Measurements from ENCODE around the gene TXNIP. TPM values are rescaled to one million over a fixed set of nuclear protein-coding genes. Genes with fewer than 3 reads are reported as not detected.

Gene TXNIP
- total RNA-seq, 1 experiment from 2014 or later = 131 TPM

DNA sequence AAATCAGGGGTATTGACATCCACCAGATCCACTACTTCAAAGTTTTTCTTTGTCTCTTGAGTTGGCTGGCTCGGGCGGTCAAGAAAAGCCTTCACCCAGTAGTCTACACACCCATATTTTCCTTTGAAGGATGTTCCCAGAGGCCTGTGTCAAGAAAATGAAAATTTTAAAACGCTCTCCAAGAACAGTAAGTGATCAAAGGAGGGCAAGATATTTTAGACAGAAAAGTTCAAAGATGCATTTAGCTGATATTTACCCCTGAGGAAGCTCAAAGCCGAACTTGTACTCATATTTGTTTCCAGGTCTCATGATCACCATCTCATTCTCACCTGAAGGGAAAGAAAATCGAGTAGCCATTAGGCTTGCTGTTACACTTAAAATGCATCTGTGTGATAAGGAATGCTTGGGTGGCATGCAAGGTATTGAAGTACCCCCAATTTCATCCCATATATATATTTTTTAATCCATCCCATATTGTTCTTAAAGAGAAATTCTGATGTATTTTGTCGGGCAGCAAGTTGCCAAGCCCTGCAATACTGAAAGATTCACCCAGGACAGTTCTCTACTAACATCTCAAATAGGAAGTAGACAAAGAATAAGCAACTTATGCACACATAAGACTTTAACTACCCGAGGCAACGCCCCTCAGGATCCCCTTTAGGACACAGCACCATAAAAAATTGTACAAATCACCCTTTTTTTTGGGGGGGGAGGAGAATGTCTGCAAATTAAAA is 1.1 kb downstream of the TXNIP start:
- intact Hi-C loops (cut with micrococcal nuclease; ENCODE audit: unreplicated experiment) = loop anchor here (2.0 kb wide), 1 partner anchor 33 kb away; no protein-coding TSS in a partner anchor
- Histone ChIP-seq H3K9me2 (ENCODE audit: insufficient read depth) (no peaks in the 10 kb centered on the region), H2AFZ (no peak overlapping the region), H3K4me1 (replicated peaks; ENCODE audit: insufficient read depth) (peaks cover 75% of the 10 kb centered on the region), H3K27me3 (ENCODE audit: insufficient read depth, low read depth) (no peaks in the 10 kb centered on the region), H3K4me3 (peak overlapping the region; percentile 93), H4K20me1 (ENCODE audit: insufficient read depth) (peaks cover 41% of the 10 kb centered on the region), H3K27ac (peak overlapping the region; percentile 78), H3K4me2 (peak overlapping the region; percentile 91), H3K79me2 (ENCODE audit: low read depth) (peaks cover 40% of the 10 kb centered on the region), H3F3A (ENCODE audit: insufficient read depth, low read depth) (peaks cover 75% of the 10 kb centered on the region), H3K9me3 (ENCODE audit: insufficient read depth, low read depth) (no peaks in the 10 kb centered on the region), H3K36me3 (ENCODE audit: low read depth) (peaks cover 36% of the 10 kb centered on the region)
- CTCF ChIA-PET = no interaction called here
- no peak for DNase-seq
- POLR2A ChIA-PET (ENCODE audit: unreplicated experiment) = no interaction called here
- BruUV-seq (replicated peaks) = no TSS peak
- no peak for TF ChIP-seq EZH2 (IDR thresholded peaks at IDR 0.05; ENCODE audit: low read depth)
- TF ChIP-seq, protein P1, sequence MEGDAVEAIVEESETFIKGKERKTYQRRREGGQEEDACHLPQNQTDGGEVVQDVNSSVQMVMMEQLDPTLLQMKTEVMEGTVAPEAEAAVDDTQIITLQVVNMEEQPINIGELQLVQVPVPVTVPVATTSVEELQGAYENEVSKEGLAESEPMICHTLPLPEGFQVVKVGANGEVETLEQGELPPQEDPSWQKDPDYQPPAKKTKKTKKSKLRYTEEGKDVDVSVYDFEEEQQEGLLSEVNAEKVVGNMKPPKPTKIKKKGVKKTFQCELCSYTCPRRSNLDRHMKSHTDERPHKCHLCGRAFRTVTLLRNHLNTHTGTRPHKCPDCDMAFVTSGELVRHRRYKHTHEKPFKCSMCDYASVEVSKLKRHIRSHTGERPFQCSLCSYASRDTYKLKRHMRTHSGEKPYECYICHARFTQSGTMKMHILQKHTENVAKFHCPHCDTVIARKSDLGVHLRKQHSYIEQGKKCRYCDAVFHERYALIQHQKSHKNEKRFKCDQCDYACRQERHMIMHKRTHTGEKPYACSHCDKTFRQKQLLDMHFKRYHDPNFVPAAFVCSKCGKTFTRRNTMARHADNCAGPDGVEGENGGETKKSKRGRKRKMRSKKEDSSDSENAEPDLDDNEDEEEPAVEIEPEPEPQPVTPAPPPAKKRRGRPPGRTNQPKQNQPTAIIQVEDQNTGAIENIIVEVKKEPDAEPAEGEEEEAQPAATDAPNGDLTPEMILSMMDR (conservative IDR thresholded peaks at IDR 0.05) = no peak

DNA sequence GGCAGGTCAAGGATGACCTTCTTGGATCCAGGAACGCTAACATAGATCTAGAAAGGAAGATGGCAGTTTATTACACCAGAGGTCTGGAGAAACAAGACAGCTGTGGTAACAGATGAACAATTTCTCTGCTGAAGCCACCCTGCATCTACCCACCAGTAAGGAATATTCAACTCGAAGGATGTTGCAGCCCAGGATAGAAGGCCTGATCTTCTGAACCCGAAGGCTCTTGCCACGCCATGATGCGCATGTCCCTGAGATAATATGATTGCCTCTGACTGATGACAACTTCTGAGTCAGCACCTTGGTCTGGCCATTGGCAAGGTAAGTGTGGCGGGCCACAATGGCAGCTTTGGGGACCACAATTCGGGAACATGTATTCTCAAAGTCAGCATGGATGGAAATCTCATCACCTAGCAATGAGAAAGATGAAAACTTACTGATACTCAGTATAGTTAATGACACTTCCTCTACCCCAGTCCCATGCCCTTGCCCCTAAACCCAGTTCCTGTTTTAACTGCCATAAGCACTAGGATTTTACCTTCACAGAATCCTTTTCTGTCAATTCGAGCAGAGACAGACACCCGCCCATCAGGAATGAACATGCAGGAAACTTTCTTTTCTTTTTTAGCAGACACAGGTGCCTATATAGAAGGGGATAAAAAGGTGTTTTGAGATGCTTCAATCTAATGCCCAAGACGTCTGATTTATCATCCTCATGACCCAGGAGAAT is 1.8 kb downstream of the TXNIP start:
- Histone ChIP-seq H3K4me3 (peak overlapping the region; percentile 93), H3K27ac (no peak overlapping the region), H3K9me2 (ENCODE audit: insufficient read depth) (no peaks in the 10 kb centered on the region), H3K79me2 (ENCODE audit: low read depth) (peaks cover 40% of the 10 kb centered on the region), H3K27me3 (ENCODE audit: insufficient read depth, low read depth) (no peaks in the 10 kb centered on the region), H3F3A (ENCODE audit: insufficient read depth, low read depth) (peaks cover 74% of the 10 kb centered on the region), H3K4me1 (replicated peaks; ENCODE audit: insufficient read depth) (peaks cover 69% of the 10 kb centered on the region), H4K20me1 (ENCODE audit: insufficient read depth) (peaks cover 41% of the 10 kb centered on the region), H3K4me2 (peak overlapping the region; percentile 91), H3K36me3 (ENCODE audit: low read depth) (peaks cover 36% of the 10 kb centered on the region), H2AFZ (no peak overlapping the region), H3K9me3 (ENCODE audit: insufficient read depth, low read depth) (no peaks in the 10 kb centered on the region)
- intact Hi-C loops (cut with micrococcal nuclease; ENCODE audit: unreplicated experiment) = loop anchor here (2.0 kb wide), 1 partner anchor 32 kb away; no protein-coding TSS in a partner anchor
- ChIA-PET CTCF (interaction anchor here (0.6 kb wide), 1 partner anchor 10 kb away, joined by 3 read pairs; no protein-coding TSS in a partner anchor), POLR2A (ENCODE audit: unreplicated experiment) (interaction anchor here (0.6 to 0.7 kb wide), 3 partner anchors 9 to 79 kb away, joined by 3 read pairs; no protein-coding TSS in a partner anchor)
- no TSS peak for BruUV-seq (replicated peaks)
- no peak for TF ChIP-seq EZH2 (IDR thresholded peaks at IDR 0.05; ENCODE audit: low read depth)
- TF ChIP-seq, protein P1 (conservative IDR thresholded peaks at IDR 0.05) = no peak
- DNase-seq = no peak

DNA sequence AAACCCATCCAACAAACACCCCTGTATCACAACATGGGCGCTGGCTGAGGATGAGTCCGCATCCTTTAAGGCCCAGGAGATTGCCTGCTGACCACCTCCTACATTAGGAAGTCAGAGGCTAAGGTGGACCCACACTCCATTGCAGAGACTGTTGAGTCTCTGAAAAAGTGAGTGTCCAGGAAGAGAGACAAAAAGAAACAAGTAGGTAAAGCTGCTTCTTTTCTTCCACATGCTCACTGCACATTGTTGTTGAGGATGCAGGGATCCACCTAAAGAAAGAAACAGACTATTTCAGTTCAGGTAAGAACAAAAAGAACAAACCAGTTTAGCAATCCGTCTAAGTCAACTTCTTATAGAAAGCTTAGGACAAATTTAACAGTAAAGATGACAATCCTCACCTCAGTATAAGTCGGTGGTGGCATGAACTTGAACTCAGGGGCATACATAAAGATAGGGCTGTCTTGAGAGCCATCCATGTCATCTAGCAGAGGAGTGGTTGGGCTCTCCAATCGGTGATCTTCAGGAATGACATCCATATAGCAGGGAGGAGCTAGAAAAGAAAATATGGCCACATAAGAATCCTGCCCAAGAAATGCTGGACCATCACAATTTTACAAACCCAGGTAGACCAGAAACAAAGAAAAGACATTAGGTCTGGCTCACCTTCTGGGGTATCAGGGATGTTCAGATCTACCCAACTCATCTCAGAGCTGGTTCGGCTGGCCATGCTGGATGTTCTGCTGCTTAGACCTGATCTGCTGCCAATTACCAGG is 2.6 kb downstream of the TXNIP start:
- Histone ChIP-seq H3F3A (ENCODE audit: insufficient read depth, low read depth) (peaks cover 71% of the 10 kb centered on the region), H3K27ac (no peak overlapping the region), H3K36me3 (ENCODE audit: low read depth) (peaks cover 36% of the 10 kb centered on the region), H3K4me2 (peak overlapping the region; percentile 91), H3K27me3 (ENCODE audit: insufficient read depth, low read depth) (no peaks in the 10 kb centered on the region), H3K4me1 (replicated peaks; ENCODE audit: insufficient read depth) (peaks cover 62% of the 10 kb centered on the region), H2AFZ (no peak overlapping the region), H3K4me3 (peak overlapping the region; percentile 93), H3K79me2 (ENCODE audit: low read depth) (peaks cover 40% of the 10 kb centered on the region), H3K9me3 (ENCODE audit: insufficient read depth, low read depth) (no peaks in the 10 kb centered on the region), H3K9me2 (ENCODE audit: insufficient read depth) (no peaks in the 10 kb centered on the region), H4K20me1 (ENCODE audit: insufficient read depth) (peaks cover 41% of the 10 kb centered on the region)
- no TSS peak for BruUV-seq (replicated peaks)
- no peak for DNase-seq
- CTCF ChIA-PET = interaction anchor here (0.6 kb wide), 1 partner anchor 10 kb away, joined by 3 read pairs; no protein-coding TSS in a partner anchor
- intact Hi-C loops (cut with micrococcal nuclease; ENCODE audit: unreplicated experiment) = loop anchor here (2.0 kb wide), 1 partner anchor 31 kb away; no protein-coding TSS in a partner anchor
- POLR2A ChIA-PET (ENCODE audit: unreplicated experiment) = interaction anchor here (0.6 to 0.7 kb wide), 3 partner anchors 8 to 79 kb away, joined by 3 read pairs; no protein-coding TSS in a partner anchor
- TF ChIP-seq, protein P1 (conservative IDR thresholded peaks at IDR 0.05) = no peak
- no peak for TF ChIP-seq EZH2 (IDR thresholded peaks at IDR 0.05; ENCODE audit: low read depth)
